C4-2B (cell line): Measurements from ENCODE around the gene CCER1.

Experiments used
- CTCF ChIP-seq: fragments of 450-650 bp; conservative IDR thresholded peaks from 2 replicates; pipeline ENCODE4 v1.5.1; 2017; ENCODE audit warnings: mild to moderate bottlenecking
- ZFX ChIP-seq: fragments of 450-650 bp; IDR thresholded peaks from 2 replicates; pipeline ENCODE4 v1.6.1; 2017

- TF ChIP-seq CTCF (peak; percentile 79), ZFX (no peak)
Measured at GRCh38 chr12:90945070-90945649, 9.8 kb downstream of the CCER1 start.
